Uterus (tissue), 2 donors: ENCODE measurements around the gene KRTAP20-4.

Experiments
- POLR2A ChIP-seq, 2 donors: fragments of 450-650 bp; IDR thresholded peaks; one replicate each; pipeline ENCODE4 v1.6.1; 2016; ENCODE audit warnings: antibody characterized with exemption in 2 of 2, mild to moderate bottlenecking in 1 of 2, moderate library complexity in 1 of 2
- TF ChIP-seq, protein P1 (sequence below), 4 experiments: fragments of 200-600 bp in 2 of 4; fragments of 450-650 bp in 2 of 4; sonication (generic) in 2 of 4; IDR thresholded peaks; one replicate each; pipeline ENCODE4 v1.5.1; 2016 to 2019; ENCODE audit warnings: antibody characterized with exemption in 4 of 4, mild to moderate bottlenecking in 2 of 4, moderate library complexity in 1 of 4

DNA sequence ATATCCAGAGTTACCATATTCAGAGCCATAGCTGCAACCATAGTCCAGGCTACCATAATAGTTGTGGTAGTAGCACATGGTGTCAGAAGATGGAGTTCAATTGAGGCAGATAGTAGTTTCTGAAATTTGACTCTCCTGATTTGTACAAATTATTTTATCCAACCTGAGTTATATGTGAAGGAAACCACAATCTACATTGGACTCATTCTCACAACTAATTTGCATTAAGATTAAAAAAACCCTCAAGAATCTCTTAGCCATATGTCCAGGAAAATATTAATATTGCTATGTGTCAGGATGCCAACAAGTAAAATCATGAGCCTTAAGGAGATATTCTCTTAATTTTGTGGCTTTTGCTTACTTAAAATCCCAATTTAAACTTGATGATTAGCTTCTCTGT lies 30.1 kb upstream of the KRTAP20-4 start, which contains the start of gene KRTAP22-2:
- TF ChIP-seq, protein P1, sequence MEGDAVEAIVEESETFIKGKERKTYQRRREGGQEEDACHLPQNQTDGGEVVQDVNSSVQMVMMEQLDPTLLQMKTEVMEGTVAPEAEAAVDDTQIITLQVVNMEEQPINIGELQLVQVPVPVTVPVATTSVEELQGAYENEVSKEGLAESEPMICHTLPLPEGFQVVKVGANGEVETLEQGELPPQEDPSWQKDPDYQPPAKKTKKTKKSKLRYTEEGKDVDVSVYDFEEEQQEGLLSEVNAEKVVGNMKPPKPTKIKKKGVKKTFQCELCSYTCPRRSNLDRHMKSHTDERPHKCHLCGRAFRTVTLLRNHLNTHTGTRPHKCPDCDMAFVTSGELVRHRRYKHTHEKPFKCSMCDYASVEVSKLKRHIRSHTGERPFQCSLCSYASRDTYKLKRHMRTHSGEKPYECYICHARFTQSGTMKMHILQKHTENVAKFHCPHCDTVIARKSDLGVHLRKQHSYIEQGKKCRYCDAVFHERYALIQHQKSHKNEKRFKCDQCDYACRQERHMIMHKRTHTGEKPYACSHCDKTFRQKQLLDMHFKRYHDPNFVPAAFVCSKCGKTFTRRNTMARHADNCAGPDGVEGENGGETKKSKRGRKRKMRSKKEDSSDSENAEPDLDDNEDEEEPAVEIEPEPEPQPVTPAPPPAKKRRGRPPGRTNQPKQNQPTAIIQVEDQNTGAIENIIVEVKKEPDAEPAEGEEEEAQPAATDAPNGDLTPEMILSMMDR (IDR thresholded peaks at IDR 0.05), result no peak
- TF ChIP-seq POLR2A (IDR thresholded peaks at IDR 0.05), result no peak
